ENCODE results near the gene GRIK1. TPM values are rescaled to one million over a fixed set of nuclear protein-coding genes. Genes with fewer than 3 reads are reported as not detected.

Gene GRIK1
- total RNA-seq, 1 experiment from 2014 or later, result not detected

DNA sequence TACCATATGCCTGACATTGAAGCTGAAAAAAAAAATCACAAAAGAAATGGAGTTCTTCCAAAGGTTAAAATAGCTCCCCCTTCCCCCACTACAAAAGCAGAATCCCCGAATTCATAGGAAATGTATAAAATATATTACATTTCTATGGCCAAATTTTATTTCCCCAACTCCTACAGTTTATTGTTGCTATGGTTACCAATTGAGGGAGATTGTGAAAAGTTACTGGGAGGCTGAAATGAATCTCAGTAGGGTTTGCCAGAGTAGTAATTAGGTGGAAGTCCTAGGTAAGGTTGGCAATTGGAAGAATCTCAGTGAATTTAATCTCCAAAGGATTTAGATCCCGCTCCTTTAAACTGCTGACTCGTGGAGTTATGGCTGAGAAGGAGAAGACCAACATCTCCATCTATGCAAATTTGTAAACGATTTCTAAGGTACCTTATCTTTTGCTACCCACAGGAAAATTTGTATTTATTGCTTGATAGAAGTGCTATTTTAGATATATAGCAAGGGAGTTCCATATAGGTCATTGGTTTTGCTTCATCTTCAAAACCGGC lies 359.0 kb downstream of the GRIK1 start:
- Histone ChIP-seq H3K27me3 (replicated peaks; ENCODE audit: control insufficient read depth, insufficient read depth, low read length) (no peaks in the 10 kb centered on the region), H3K4me3 (ENCODE audit: low read depth, low read length) (no peak overlapping the region), H3K36me3 (ENCODE audit: control insufficient read depth, insufficient read depth, low read length) (no peaks in the 10 kb centered on the region), H3K9me3 (no peaks in the 10 kb centered on the region), H3K4me1 (peaks cover 22% of the 10 kb centered on the region)
- no peaks in the 10 kb centered on the region for H3K9me3 Mint-ChIP-seq (ENCODE audit: unreplicated experiment)
- intact Hi-C loops (cut with micrococcal nuclease; ENCODE audit: unreplicated experiment), result loop anchor here (2.0 kb wide), 1 partner anchor 90 kb away; no protein-coding TSS in a partner anchor
- DNase-seq, result no peak
- no TSS peak for BruUV-seq (replicated peaks)
- TF ChIP-seq, protein P1, sequence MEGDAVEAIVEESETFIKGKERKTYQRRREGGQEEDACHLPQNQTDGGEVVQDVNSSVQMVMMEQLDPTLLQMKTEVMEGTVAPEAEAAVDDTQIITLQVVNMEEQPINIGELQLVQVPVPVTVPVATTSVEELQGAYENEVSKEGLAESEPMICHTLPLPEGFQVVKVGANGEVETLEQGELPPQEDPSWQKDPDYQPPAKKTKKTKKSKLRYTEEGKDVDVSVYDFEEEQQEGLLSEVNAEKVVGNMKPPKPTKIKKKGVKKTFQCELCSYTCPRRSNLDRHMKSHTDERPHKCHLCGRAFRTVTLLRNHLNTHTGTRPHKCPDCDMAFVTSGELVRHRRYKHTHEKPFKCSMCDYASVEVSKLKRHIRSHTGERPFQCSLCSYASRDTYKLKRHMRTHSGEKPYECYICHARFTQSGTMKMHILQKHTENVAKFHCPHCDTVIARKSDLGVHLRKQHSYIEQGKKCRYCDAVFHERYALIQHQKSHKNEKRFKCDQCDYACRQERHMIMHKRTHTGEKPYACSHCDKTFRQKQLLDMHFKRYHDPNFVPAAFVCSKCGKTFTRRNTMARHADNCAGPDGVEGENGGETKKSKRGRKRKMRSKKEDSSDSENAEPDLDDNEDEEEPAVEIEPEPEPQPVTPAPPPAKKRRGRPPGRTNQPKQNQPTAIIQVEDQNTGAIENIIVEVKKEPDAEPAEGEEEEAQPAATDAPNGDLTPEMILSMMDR (IDR thresholded peaks at IDR 0.05; ENCODE audit: insufficient read depth in 1 of 2, low read depth in 1 of 2, low read length in 1 of 2, severe bottlenecking in 1 of 2, unreplicated experiment in 1 of 2), result no peak
- no peaks in the 10 kb centered on the region for H3K36me3 Mint-ChIP-seq (ENCODE audit: insufficient read depth, unreplicated experiment)
- H3K4me1 Mint-ChIP-seq (ENCODE audit: low read depth, unreplicated experiment), result peaks cover 10% of the 10 kb centered on the region
- POLR2A ChIA-PET, result no interaction called here
- H3K4me3 Mint-ChIP-seq (ENCODE audit: unreplicated experiment), result no peak overlapping the region
- CTCF ChIA-PET, result no interaction called here
- no peak overlapping the region for H3K27ac Mint-ChIP-seq (ENCODE audit: unreplicated experiment)
- no peaks in the 10 kb centered on the region for H3K27me3 Mint-ChIP-seq (ENCODE audit: insufficient read depth, unreplicated experiment)

- H3K36me3 Mint-ChIP-seq (ENCODE audit: insufficient read depth, unreplicated experiment), result no peaks in the 10 kb centered on the region
- intact Hi-C loops (cut with micrococcal nuclease; ENCODE audit: unreplicated experiment), result no loop called here
- no peaks in the 10 kb centered on the region for H3K9me3 Mint-ChIP-seq (ENCODE audit: unreplicated experiment)
- H3K27ac Mint-ChIP-seq (ENCODE audit: unreplicated experiment), result no peak overlapping the region
- Histone ChIP-seq H3K9me3 (no peaks in the 10 kb centered on the region), H3K36me3 (ENCODE audit: control insufficient read depth, insufficient read depth, low read length) (no peaks in the 10 kb centered on the region), H3K27me3 (replicated peaks; ENCODE audit: control insufficient read depth, insufficient read depth, low read length) (no peaks in the 10 kb centered on the region), H3K4me1 (peaks cover 12% of the 10 kb centered on the region), H3K4me3 (ENCODE audit: low read depth, low read length) (no peak overlapping the region)
- DNase-seq, result no peak
- ChIA-PET POLR2A (no interaction called here), CTCF (no interaction called here)
- H3K4me1 Mint-ChIP-seq (ENCODE audit: low read depth, unreplicated experiment), result no peaks in the 10 kb centered on the region
- no peaks in the 10 kb centered on the region for H3K27me3 Mint-ChIP-seq (ENCODE audit: insufficient read depth, unreplicated experiment)
- H3K4me3 Mint-ChIP-seq (ENCODE audit: unreplicated experiment), result no peak overlapping the region
- no TSS peak for BruUV-seq (replicated peaks)
- TF ChIP-seq, protein P1 (IDR thresholded peaks at IDR 0.05; ENCODE audit: insufficient read depth in 1 of 2, low read depth in 1 of 2, low read length in 1 of 2, severe bottlenecking in 1 of 2, unreplicated experiment in 1 of 2), result no peak
These were observed 361.5 kb downstream of the GRIK1 start for GRCh38 chr21:29578306-29578705.

DNA sequence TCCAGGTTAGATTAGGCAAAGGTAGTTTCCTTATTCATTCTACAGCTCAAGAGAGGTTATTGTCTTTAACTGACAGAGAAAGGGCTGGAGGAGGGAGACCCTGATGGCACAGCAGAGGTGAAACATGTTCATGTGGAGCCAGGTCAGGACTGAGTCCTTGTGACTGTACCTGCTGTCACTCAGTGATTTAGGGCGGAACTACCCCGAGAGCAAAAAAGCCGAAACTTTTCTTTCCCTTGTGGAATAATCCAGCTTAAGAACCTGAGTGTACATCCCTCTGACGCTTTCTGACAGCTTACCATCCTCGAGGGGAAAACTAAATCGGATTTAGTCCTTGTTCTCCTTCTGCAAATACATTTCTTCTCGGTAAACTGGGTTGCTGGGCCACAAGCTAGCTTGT lies 367.8 kb downstream of the GRIK1 start:
- Mint-ChIP-seq H3K36me3 (ENCODE audit: insufficient read depth, unreplicated experiment) (no peaks in the 10 kb centered on the region), H3K4me1 (ENCODE audit: low read depth, unreplicated experiment) (no peaks in the 10 kb centered on the region), H3K27me3 (ENCODE audit: insufficient read depth, unreplicated experiment) (no peaks in the 10 kb centered on the region), H3K4me3 (ENCODE audit: unreplicated experiment) (no peak overlapping the region), H3K9me3 (ENCODE audit: unreplicated experiment) (no peaks in the 10 kb centered on the region), H3K27ac (ENCODE audit: unreplicated experiment) (no peak overlapping the region)
- no peaks in the 10 kb centered on the region for H3K27me3 ChIP-seq (replicated peaks; ENCODE audit: control insufficient read depth, insufficient read depth, low read length)
- ChIA-PET POLR2A (no interaction called here), CTCF (no interaction called here)
- intact Hi-C loops (cut with micrococcal nuclease; ENCODE audit: unreplicated experiment), result no loop called here
- TF ChIP-seq, protein P1 (IDR thresholded peaks at IDR 0.05; ENCODE audit: insufficient read depth in 1 of 2, low read depth in 1 of 2, low read length in 1 of 2, severe bottlenecking in 1 of 2, unreplicated experiment in 1 of 2), result no peak
- BruUV-seq (replicated peaks), result no TSS peak
- no peak for DNase-seq
- no peaks in the 10 kb centered on the region for H3K36me3 ChIP-seq (ENCODE audit: control insufficient read depth, insufficient read depth, low read length)
- H3K4me3 ChIP-seq (ENCODE audit: low read depth, low read length), result no peak overlapping the region
- no peaks in the 10 kb centered on the region for H3K9me3 ChIP-seq
- H3K4me1 ChIP-seq, result 0 out of 2 replicates have a peak, but pooled peaks cover 4% of the 10 kb centered on the region

Data from Caco-2 (cell line).